Medulla oblongata (tissue), 1 donor: ENCODE results near the gene SLC16A14.

Experiments used
- DNase-seq: peaks from one replicate; pipeline ENCODE4 v3.0.0-alpha.2; 2015; ENCODE audit errors: extremely low spot score

Gene SLC16A14

GRCh38 chr2:230042195-230042594 lies 26.5 kb downstream of the SLC16A14 start:
- no peak for DNase-seq

DNA sequence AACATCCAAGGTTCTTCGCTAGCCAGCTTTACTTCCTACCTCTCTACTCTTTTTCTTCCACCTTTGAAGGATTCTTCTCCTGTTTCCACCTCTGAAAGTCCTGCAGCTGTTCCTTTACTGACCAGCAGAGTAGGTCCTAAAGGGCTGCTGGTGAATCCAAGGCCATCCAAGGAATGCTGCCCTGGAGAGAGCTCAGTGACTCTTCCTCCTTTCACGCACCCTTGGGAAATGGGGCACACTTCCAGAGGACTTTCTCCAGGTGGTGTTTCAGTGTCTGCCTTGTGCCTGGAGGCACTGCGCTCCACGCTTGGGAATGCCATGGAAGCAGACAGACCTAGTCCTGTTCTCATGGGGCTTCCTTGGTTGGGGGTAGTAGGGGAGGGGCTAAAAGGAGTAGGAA lies 45.4 kb downstream of the SLC16A14 start:
- no peak for DNase-seq

- no peak for DNase-seq
Observed at GRCh38 chr2:230019742-230020141, 49.0 kb downstream of the SLC16A14 start.

- no peak for DNase-seq
Observed at GRCh38 chr2:230018153-230018552, 50.6 kb downstream of the SLC16A14 start.

DNA sequence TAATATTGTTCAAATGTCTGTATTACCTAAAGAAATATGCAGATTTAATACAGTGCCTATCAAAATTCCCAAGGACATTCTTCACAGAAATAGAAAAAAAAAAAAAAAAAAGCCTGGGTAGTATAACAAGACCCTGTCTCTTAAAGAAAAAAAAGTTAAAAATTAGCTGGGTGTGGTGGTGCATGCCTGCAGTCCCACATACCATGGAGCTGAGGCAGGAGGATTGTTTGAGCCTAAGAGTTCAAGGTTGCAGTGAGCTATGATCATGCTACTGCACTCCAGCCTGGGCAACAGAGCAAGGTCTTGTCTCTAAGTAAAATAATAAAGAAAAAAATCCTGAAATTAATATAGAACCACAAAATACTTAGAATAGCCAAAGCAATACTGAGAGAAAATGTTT lies 51.9 kb downstream of the SLC16A14 start:
- no peak for DNase-seq

- DNase-seq = no peak
Observed at GRCh38 chr2:230012267-230012884, 56.3 kb downstream of the SLC16A14 start.

GRCh38 chr2:230011617-230012016 lies 57.1 kb downstream of the SLC16A14 start:
- DNase-seq = no peak

DNA sequence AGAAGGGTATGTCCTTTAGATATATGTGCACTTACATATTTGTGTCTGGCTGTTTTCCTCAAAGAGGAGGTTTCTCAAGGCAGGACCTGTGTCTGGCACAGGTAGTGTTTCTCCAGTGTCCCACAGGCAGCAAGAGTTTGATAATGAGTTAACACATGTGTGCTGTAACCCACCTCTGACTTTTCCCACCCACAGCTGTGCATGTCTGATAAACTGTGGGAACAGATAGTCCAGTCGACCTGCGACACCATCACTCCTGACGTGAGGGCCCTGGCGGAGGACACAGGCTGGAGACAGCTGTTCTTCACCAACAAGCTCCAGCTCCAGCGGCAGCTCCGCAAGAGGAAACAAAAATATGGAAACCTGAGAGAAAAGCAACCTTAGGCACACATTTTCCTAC lies 58.2 kb downstream of the SLC16A14 start:
- no peak for DNase-seq

DNA sequence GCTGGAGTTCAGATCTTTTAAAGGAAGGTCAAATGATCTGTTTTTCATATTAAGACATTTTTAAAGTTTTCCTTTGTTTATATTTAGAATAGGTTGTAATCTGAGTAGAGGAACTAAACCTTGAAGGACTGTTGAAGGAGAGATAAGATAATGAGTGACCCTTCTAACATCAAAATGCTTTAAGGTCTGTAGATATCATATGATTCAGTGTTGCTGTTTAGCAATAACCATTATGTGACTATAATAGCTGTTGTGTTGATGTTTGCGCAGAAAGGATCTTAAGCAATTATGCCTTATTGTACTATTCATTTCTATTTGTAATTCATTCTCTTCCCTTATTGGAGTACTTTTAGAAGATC lies 60.0 kb downstream of the SLC16A14 start:
- DNase-seq = no peak

DNA sequence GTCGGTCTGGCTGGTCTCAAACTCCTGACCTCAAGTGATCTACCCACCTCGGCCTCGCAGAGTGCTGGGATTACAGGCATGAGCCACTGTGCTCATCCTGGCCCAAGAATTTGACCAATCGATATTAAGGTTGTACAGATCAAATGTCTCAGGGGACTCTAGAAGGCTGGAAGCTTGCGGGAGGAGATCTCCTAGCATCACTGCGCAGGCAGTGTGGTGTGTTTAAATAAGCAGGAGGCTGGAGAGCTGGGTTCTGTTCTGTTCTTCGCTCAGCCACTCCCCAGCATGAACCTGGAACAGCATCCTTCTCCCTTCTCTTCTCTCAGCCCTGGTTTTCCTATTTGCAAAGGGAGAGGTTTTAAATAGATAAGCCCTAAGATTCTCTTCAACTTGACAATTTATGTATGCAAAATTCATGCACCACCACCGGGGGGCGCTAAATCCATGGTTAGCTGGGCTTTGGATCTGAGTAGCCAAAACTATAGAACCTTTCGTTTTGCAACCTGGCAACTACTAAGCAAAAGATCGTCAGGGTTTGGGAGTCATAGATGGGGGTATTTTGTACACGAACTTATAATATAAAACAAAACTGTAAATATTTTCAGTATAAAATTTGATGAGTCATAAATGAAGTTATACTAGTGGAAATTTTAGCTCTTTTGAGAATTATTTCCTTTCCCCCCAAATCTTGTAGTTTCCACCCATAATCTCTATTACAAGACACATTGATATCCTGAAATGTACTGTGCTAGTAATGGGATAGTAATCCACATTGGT lies 60.6 kb downstream of the SLC16A14 start:
- peak; percentile 87 for DNase-seq

DNA sequence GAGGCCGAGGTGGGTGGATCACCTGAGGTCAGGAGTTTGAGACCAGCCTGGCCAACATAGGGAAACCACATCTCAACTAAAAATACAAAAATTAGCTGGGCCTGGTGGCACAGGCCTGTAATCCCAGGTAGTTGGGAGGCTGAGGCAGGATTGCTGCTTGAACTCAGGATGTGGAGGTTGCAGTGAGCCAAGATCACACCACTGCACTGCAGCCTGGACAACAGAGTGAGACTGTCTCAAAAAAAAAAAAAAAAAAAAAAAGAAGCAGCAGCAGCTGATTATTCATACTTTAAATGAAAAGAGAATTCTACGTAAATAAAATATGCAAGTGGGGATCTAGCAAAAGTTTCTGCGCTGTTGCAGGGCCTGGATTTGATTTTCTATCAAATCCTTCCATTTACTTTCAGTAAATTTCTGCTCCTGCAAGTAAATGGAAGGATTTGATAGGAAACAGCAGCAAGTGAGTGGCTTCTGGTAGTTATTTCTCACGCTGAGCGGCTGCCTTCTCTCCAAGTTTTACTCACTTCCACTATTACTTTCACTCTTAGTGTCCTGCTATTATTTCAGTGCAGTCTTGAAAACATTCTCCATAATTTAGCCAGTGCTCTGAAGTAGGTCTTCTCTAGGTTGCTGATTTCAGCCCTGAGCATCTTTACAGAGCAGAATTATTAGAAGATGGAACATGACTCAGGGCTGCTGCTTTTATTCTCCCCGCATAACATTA lies 68.4 kb downstream of the SLC16A14 start:
- DNase-seq = peak; percentile 43

DNA sequence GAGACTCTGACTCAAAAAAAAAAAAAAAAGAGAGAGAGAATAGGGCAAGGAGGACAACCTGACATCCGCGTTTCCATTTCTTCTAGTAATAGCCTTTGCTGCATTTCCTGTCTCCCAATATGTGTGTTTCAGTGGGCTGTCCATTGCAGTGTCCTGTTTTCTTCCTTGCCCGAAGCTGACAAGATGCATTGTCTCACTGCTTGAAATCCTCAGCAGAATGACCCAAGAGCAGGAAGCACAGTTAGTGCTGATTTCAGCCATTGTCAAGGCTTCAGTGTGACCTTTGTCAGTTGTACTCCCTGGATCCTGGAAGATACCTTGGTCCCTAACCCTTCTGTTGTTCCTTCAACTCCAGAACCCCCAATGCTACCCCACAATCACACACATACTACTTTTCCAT lies 71.2 kb downstream of the SLC16A14 start:
- DNase-seq = no peak

GRCh38 chr2:229996320-229996719 lies 72.4 kb downstream of the SLC16A14 start:
- DNase-seq = no peak

GRCh38 chr2:229993236-229993635 lies 75.5 kb downstream of the SLC16A14 start:
- DNase-seq = no peak
